OCI-LY7 (cell line): ENCODE data around the gene C9orf50.

Source experiments
- EZH2phosphoT487 ChIP-seq: fragments of 200-600 bp; sonication (generic); IDR thresholded peaks from 2 replicates; pipeline ENCODE4 v1.6.1; 2018; ENCODE audit warnings: low read depth, borderline replicate concordance, mild to moderate bottlenecking, mixed run types, antibody characterized with exemption, low read length, moderate library complexity, mixed read lengths
- TF ChIP-seq, protein P1 (sequence below): fragments of 200-600 bp; sonication (generic); conservative IDR thresholded peaks from 2 replicates; pipeline ENCODE4 v1.5.1; 2014; ENCODE audit warnings: mild to moderate bottlenecking, antibody characterized with exemption, low read length, moderate library complexity, mixed read lengths

DNA sequence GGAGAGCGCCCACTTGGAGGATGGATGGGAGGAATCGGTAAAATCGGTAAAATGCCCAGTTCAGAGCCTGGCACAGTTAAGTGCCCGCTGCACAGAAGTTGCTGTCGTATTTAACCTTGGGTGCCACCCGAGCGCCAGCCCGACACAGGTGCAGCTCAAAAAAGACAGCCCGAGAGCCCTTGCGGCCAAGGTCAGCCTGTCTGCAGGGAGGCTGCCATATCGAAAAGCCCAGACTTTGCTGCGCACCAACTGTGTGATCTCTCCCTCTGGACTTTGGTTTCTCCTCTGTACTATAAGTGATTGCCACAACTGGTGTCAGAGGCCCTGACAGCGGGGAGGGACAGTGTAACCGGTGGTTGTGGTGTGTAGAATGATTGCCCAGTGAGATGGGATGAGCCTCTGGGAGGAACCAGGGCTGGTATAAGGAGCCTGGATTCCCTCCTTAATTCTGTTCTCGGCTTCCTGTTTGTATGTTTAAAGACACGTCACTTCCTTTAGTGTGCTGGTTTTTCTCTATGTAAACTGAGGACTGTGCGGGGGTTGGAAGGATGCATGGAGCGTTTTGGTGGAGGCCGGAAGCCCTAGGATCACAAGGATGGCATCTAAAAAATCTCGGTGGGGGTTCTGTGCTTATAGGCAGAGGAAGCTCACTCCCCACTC is 5.9 kb upstream of the C9orf50 start:
- TF ChIP-seq, protein P1, sequence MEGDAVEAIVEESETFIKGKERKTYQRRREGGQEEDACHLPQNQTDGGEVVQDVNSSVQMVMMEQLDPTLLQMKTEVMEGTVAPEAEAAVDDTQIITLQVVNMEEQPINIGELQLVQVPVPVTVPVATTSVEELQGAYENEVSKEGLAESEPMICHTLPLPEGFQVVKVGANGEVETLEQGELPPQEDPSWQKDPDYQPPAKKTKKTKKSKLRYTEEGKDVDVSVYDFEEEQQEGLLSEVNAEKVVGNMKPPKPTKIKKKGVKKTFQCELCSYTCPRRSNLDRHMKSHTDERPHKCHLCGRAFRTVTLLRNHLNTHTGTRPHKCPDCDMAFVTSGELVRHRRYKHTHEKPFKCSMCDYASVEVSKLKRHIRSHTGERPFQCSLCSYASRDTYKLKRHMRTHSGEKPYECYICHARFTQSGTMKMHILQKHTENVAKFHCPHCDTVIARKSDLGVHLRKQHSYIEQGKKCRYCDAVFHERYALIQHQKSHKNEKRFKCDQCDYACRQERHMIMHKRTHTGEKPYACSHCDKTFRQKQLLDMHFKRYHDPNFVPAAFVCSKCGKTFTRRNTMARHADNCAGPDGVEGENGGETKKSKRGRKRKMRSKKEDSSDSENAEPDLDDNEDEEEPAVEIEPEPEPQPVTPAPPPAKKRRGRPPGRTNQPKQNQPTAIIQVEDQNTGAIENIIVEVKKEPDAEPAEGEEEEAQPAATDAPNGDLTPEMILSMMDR: no peak
- TF ChIP-seq EZH2phosphoT487: no peak
